ENCODE measurements around the gene RSPO3. TPM values are rescaled to one million over a fixed set of nuclear protein-coding genes. Genes with fewer than 3 reads are reported as not detected.

RSPO3 gene
- total RNA-seq (2022; extraction: Qiagen RNA extraction): 85.2 to 115 TPM (median 91.8 TPM) in 5 replicates

GRCh38 chr6:127118298-127119101 is at the start of gene RSPO3:
RSPO3 (plus strand) TSS chr6:127118671; CDS start chr6:127119193, 522 bp downstream.

Other genes starting within 250 kb of the RSPO3 start
- gene RNF146, start 148.2 kb downstream of the RSPO3 start, total RNA-seq (2022; extraction: Qiagen RNA extraction): 9.5 to 11.3 TPM (median 9.8 TPM) in 5 replicates
- gene ECHDC1, start 224.9 kb downstream of the RSPO3 start, total RNA-seq (2022; extraction: Qiagen RNA extraction): 36.2 to 68.5 TPM (median 36.6 TPM) in 5 replicates

All from A549 treated with CORT108297 at 1 μM for 4 hours (cell line).